ENCODE data around the gene TMEM273. TPM values are rescaled to one million over a fixed set of nuclear protein-coding genes. Genes with fewer than 3 reads are reported as not detected.

TMEM273 gene
- total and polyA plus RNA-seq, 4 donors = 12.0 to 41.8 (median 17.5) TPM

DNA sequence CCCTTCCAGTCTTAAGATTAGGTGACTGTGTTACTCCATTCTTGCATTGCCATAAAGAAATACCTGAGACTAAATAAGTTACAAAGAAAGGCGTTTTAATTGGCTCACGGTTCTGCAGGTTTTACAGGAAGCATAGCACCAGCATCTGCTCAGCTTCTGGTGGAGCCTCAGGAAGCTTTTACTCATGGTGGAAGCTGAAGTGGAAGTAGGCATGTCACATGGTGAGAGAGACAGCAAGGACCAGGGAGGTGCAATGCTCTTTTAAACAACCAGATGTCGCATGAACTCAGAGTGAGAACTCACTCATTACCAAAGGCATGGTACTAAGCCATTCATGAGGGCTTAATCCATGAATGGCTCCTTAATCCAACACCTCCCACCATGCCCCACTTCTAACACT lies 34.0 kb upstream of the TMEM273 start:
- DNase-seq (no peak), ATAC-seq (ENCODE audit: insufficient read depth, low FRiP score) (no peak)
- WGBS, 2 donors = 96 to 97% methylated on average over 3 of the region's 3 CpGs
- no peaks in the 10 kb centered on the region for H3K4me1 ChIP-seq (ENCODE audit: control insufficient read depth in 5 of 5, insufficient read depth in 5 of 5, low read length in 5 of 5)
- no peak overlapping the region for H3K27ac ChIP-seq (ENCODE audit: low read depth in 1 of 2, low read length in 1 of 2)
- no peak overlapping the region for H3K4me3 ChIP-seq
- peaks cover 0 to 11% (median 0%) of the 10 kb centered on the region in 3 donors for H3K27me3 ChIP-seq (ENCODE audit: control insufficient read depth in 3 of 3, insufficient read depth in 3 of 3, low read length in 2 of 3)
- H3K9ac ChIP-seq (ENCODE audit: insufficient read depth in 1 of 2, low read length in 2 of 2) = no peak overlapping the region
- TF ChIP-seq, protein P1, sequence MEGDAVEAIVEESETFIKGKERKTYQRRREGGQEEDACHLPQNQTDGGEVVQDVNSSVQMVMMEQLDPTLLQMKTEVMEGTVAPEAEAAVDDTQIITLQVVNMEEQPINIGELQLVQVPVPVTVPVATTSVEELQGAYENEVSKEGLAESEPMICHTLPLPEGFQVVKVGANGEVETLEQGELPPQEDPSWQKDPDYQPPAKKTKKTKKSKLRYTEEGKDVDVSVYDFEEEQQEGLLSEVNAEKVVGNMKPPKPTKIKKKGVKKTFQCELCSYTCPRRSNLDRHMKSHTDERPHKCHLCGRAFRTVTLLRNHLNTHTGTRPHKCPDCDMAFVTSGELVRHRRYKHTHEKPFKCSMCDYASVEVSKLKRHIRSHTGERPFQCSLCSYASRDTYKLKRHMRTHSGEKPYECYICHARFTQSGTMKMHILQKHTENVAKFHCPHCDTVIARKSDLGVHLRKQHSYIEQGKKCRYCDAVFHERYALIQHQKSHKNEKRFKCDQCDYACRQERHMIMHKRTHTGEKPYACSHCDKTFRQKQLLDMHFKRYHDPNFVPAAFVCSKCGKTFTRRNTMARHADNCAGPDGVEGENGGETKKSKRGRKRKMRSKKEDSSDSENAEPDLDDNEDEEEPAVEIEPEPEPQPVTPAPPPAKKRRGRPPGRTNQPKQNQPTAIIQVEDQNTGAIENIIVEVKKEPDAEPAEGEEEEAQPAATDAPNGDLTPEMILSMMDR (IDR thresholded peaks at IDR 0.05; ENCODE audit: control extremely low read depth, extremely low read depth) = no peak
- H3K9me3 ChIP-seq (ENCODE audit: control insufficient read depth in 4 of 4, insufficient read depth in 3 of 4, low read length in 3 of 4) = peaks cover 0 to 4% (median 0%) of the 10 kb centered on the region in 4 donors
- H3K36me3 ChIP-seq (ENCODE audit: control insufficient read depth in 4 of 4, insufficient read depth in 4 of 4, low read length in 4 of 4) = no peaks in the 10 kb centered on the region

DNA sequence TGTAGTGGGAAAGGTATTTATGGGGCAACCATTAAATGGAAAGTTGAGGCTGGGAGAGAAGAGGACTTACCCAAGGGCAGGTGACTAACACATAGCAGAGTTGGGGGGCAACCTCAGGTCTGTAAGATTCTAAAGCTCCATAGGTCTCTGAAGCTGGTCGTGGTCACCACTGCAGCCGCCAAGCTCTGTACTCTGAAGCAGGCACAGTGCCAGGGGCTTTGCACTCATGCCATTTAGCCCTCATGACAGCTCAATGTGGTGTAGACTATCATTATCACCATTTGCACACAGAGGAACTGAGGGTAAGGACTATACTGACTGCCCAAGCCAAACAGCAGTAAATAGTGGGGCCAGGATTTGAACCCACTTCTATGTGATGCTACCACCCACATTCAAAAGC lies 32.5 kb upstream of the TMEM273 start:
- Histone ChIP-seq H3K36me3 (ENCODE audit: control insufficient read depth in 4 of 4, insufficient read depth in 4 of 4, low read length in 4 of 4) (no peaks in the 10 kb centered on the region), H3K9ac (ENCODE audit: insufficient read depth in 1 of 2, low read length in 2 of 2) (no peak overlapping the region), H3K27me3 (ENCODE audit: control insufficient read depth in 3 of 3, insufficient read depth in 3 of 3, low read length in 2 of 3) (peaks cover 0 to 13% (median 0%) of the 10 kb centered on the region in 3 donors), H3K4me3 (no peak overlapping the region), H3K27ac (ENCODE audit: low read depth in 1 of 2, low read length in 1 of 2) (no peak overlapping the region), H3K4me1 (ENCODE audit: control insufficient read depth in 5 of 5, insufficient read depth in 5 of 5, low read length in 5 of 5) (no peaks in the 10 kb centered on the region), H3K9me3 (ENCODE audit: control insufficient read depth in 4 of 4, insufficient read depth in 3 of 4, low read length in 3 of 4) (peaks cover 0 to 4% (median 0%) of the 10 kb centered on the region in 4 donors)
- ATAC-seq (ENCODE audit: insufficient read depth, low FRiP score) (no peak), DNase-seq (no peak)
- TF ChIP-seq, protein P1 (IDR thresholded peaks at IDR 0.05; ENCODE audit: control extremely low read depth, extremely low read depth) = no peak
- 79 to 85% methylated on average over 2 of the region's 2 CpGs for WGBS, 2 donors

DNA sequence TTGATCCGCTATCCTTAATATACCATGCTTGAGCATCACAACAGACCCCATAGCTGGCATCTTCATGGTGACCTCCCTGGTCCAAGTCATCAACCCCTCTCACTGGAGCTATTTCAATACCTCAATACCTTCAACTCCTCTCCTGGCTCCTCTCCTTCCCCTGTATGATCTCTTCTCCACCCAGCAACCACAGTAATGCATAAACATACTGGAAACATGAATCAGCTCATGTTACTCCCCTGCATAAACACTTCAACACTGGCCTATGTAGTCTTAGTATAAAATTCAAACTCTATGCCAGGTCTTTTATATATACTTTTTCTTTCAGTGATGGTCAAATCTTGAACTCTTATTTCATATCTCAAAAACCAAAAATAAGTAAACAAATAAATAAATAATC lies 31.8 kb upstream of the TMEM273 start:
- TF ChIP-seq, protein P1 (IDR thresholded peaks at IDR 0.05; ENCODE audit: control extremely low read depth, extremely low read depth) = no peak
- no peak overlapping the region for H3K27ac ChIP-seq (ENCODE audit: low read depth in 1 of 2, low read length in 1 of 2)
- H3K9me3 ChIP-seq (ENCODE audit: control insufficient read depth in 4 of 4, insufficient read depth in 3 of 4, low read length in 3 of 4) = peaks cover 0 to 4% (median 0%) of the 10 kb centered on the region in 4 donors
- H3K27me3 ChIP-seq (ENCODE audit: control insufficient read depth in 3 of 3, insufficient read depth in 3 of 3, low read length in 2 of 3) = peaks cover 0 to 16% (median 0%) of the 10 kb centered on the region in 3 donors
- DNase-seq (no peak), ATAC-seq (ENCODE audit: insufficient read depth, low FRiP score) (no peak)
- no peak overlapping the region for H3K4me3 ChIP-seq
- no peaks in the 10 kb centered on the region for H3K36me3 ChIP-seq (ENCODE audit: control insufficient read depth in 4 of 4, insufficient read depth in 4 of 4, low read length in 4 of 4)
- no peaks in the 10 kb centered on the region for H3K4me1 ChIP-seq (ENCODE audit: control insufficient read depth in 5 of 5, insufficient read depth in 5 of 5, low read length in 5 of 5)
- no peak overlapping the region for H3K9ac ChIP-seq (ENCODE audit: insufficient read depth in 1 of 2, low read length in 2 of 2)
- 98 to 100% methylated on average over 1 of the region's 1 CpG for WGBS, 2 donors

DNA sequence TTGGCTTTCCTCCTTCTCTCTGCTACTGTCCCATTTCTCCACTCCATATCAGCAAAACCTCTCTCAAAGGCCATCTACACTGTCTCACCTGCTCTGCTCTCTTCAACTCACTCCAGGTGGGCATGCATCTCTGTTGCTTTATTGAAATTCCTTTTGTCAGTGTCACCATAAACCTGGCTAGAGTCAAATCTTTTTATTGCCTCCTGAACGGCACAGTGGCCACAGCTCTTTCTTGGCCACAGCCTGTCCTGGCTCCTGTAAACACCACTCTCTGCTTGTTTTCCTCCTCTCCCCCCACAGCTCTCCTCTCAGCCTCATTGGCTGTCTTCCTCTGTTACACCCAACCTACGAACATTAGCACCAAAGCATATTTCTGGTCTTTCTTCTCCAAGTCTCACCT lies 31.1 kb upstream of the TMEM273 start:
- Histone ChIP-seq H3K4me3 (no peak overlapping the region), H3K9me3 (ENCODE audit: control insufficient read depth in 4 of 4, insufficient read depth in 3 of 4, low read length in 3 of 4) (peaks cover 0 to 4% (median 0%) of the 10 kb centered on the region in 4 donors), H3K27me3 (ENCODE audit: control insufficient read depth in 3 of 3, insufficient read depth in 3 of 3, low read length in 2 of 3) (peaks cover 0 to 20% (median 0%) of the 10 kb centered on the region in 3 donors), H3K4me1 (ENCODE audit: control insufficient read depth in 5 of 5, insufficient read depth in 5 of 5, low read length in 5 of 5) (no peaks in the 10 kb centered on the region), H3K27ac (ENCODE audit: low read depth in 1 of 2, low read length in 1 of 2) (no peak overlapping the region), H3K36me3 (ENCODE audit: control insufficient read depth in 4 of 4, insufficient read depth in 4 of 4, low read length in 4 of 4) (no peaks in the 10 kb centered on the region), H3K9ac (ENCODE audit: insufficient read depth in 1 of 2, low read length in 2 of 2) (no peak overlapping the region)
- TF ChIP-seq, protein P1 (IDR thresholded peaks at IDR 0.05; ENCODE audit: control extremely low read depth, extremely low read depth) = no peak
- 80 to 86% methylated on average over 2 of the region's 2 CpGs for WGBS, 2 donors
- DNase-seq (no peak), ATAC-seq (ENCODE audit: insufficient read depth, low FRiP score) (no peak)
